Fibroblast of villous mesenchyme (primary cell): ENCODE measurements around the gene LACTBL1. TPM values are rescaled to one million over a fixed set of nuclear protein-coding genes. Genes with fewer than 3 reads are reported as not detected.

ENCODE experiments used
- DNase-seq: peaks from one replicate; pipeline ENCODE4 v3.0.0-alpha.2; 2010; ENCODE audit warnings: low read depth
- H3K4me3 ChIP-seq: 2 replicates; pipeline ENCODE4 v1.5.1; 2011; ENCODE audit warnings: low read depth, mild to moderate bottlenecking, low read length
- CTCF ChIP-seq: IDR thresholded peaks from 2 replicates; pipeline ENCODE4 v1.5.1; 2012; ENCODE audit warnings: low read depth, mild to moderate bottlenecking, low read length; ENCODE audit not compliant: insufficient read depth
- total RNA-seq: library from RNA; depleted of rRNA; stranded (reverse); fragments of >200 nt; gene quantifications from 2 replicates; pipeline ENCODE4 v1.2.3, GENCODE V29; 2012

LACTBL1 gene
- total RNA-seq, 1 donor = not detected

GRCh38 chr1:22910986-22911651 is 61.5 kb downstream of the LACTBL1 start:
- DNase-seq = no peak
- H3K4me3 ChIP-seq = no peak overlapping the region
- no peak for TF ChIP-seq CTCF

GRCh38 chr1:22910286-22910685 is 62.4 kb downstream of the LACTBL1 start:
- DNase-seq = no peak
- no peak for TF ChIP-seq CTCF
- no peak overlapping the region for H3K4me3 ChIP-seq

GRCh38 chr1:22908880-22909426 is 63.7 kb downstream of the LACTBL1 start:
- H3K4me3 ChIP-seq = no peak overlapping the region
- DNase-seq = no peak
- TF ChIP-seq CTCF = no peak

- H3K4me3 ChIP-seq = no peak overlapping the region
- DNase-seq = no peak
- TF ChIP-seq CTCF = no peak
Observed at GRCh38 chr1:22907528-22907927, 65.1 kb downstream of the LACTBL1 start.

- no peak for DNase-seq
- TF ChIP-seq CTCF = no peak
Observed at GRCh38 chr1:22906968-22907367, 65.7 kb downstream of the LACTBL1 start.

GRCh38 chr1:22903113-22903512 is 69.6 kb downstream of the LACTBL1 start:
- DNase-seq = no peak
- TF ChIP-seq CTCF = no peak
- H3K4me3 ChIP-seq = no peak overlapping the region

More at GRCh38 chr1:22906968-22907367, 65.7 kb downstream of the LACTBL1 start:
- H3K4me3 ChIP-seq = no peak overlapping the region

Other genes with a start within 250 kb of the LACTBL1 start
- not detected in 2 replicates for gene TEX46, start 43.0 kb upstream of the LACTBL1 start, total RNA-seq
- 108 and 123 TPM in 2 replicates for gene KDM1A, start 46.6 kb upstream of the LACTBL1 start, total RNA-seq
- 44.1 and 55.3 TPM in 2 replicates for gene LUZP1, start 196.0 kb upstream of the LACTBL1 start, total RNA-seq
- 0.86 and 2.3 TPM in 2 replicates for gene HTR1D, start 244.6 kb upstream of the LACTBL1 start, total RNA-seq